AG09319 (cell line): ENCODE measurements around the gene ASPSCR1.

Source experiments
- DNase-seq: peaks from one replicate; pipeline ENCODE4 v3.0.0-alpha.2; 2010; ENCODE audit warnings: low read depth; ENCODE audit errors: extremely low read depth
- TF ChIP-seq, protein P1 (sequence below): IDR thresholded peaks from 2 replicates; pipeline ENCODE4 v1.5.1; 2011; ENCODE audit warnings: low read depth, mild to moderate bottlenecking, inconsistent platforms, low read length, moderate library complexity

The ASPSCR1 gene

DNA sequence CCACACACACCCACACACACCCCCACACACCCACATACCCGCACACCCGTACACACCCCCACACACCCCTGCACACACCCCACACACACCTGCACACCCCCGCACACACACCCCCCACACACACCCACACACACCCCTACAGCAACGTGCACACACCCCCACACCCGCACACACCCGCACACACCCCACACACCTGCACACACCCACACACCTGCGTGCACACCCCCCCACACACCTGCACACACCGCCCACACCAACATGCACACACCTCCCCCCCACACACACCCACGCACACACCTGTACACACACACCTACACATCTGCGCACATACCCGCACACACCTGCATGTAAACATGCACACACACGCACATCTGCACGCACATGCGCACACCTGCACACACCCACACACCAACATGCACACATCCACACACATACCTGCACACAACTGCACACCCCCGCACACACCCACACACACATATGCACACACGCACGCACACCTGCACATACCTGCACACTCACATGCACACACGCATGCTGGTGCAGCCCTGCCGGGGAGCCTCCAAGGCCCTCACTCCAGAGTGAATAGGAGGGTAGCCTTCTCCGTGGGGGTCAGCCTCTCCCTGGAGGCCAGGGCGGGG lies 7.5 kb downstream of the ASPSCR1 start:
- TF ChIP-seq, protein P1, sequence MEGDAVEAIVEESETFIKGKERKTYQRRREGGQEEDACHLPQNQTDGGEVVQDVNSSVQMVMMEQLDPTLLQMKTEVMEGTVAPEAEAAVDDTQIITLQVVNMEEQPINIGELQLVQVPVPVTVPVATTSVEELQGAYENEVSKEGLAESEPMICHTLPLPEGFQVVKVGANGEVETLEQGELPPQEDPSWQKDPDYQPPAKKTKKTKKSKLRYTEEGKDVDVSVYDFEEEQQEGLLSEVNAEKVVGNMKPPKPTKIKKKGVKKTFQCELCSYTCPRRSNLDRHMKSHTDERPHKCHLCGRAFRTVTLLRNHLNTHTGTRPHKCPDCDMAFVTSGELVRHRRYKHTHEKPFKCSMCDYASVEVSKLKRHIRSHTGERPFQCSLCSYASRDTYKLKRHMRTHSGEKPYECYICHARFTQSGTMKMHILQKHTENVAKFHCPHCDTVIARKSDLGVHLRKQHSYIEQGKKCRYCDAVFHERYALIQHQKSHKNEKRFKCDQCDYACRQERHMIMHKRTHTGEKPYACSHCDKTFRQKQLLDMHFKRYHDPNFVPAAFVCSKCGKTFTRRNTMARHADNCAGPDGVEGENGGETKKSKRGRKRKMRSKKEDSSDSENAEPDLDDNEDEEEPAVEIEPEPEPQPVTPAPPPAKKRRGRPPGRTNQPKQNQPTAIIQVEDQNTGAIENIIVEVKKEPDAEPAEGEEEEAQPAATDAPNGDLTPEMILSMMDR: no peak
- no peak for DNase-seq

DNA sequence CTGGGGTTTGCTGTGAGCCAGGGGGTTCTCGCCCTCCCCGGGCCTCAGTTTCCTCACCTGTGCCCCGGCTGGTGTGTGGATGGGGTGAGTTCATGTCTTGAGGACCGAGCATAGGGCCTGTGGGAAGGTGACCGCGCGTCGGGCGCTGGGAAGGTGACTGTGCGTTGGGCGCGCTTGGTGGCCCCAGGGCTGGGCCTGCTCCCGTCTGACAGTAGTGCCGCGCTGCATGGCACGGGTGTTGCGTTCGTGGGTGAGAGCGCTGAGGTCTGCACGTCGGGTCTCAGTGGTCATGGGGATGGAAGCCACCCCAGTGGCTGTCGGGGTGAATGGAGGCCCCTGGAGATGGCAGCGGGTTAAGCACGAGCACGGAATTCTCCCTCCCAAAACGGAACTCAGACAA lies 9.2 kb downstream of the ASPSCR1 start:
- no peak for DNase-seq
- TF ChIP-seq, protein P1: no peak

DNA sequence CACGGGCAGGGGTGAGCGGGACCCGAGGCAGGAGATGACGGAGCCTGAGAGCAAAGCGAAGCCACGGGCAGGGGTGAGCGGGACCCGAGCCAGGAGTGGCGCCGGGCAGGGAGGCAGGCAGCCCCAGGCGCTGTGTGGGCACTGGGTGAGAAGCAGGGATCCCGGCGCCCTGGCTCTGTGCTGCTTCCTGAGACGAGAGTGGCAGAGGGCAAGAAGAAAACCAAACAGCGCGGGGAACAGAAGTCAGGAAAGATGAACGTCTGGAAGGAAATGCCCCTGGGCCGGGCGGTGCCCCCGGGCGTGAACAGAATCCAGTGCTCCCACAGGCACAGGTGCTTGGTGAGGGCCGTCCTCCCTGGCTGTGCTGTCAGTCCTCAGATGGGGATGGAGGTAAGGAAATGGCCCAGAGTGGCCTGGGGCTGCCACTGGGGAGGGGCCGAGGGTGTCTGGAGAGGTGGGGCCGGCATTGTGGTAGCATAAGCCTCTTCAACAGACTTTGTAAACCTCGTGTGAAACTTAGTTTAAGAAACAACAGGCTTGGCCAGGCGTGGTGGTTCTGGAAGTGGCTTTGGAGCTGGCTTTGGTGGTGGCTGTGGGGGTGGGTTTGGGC lies 9.8 kb downstream of the ASPSCR1 start:
- TF ChIP-seq, protein P1: no peak

DNA sequence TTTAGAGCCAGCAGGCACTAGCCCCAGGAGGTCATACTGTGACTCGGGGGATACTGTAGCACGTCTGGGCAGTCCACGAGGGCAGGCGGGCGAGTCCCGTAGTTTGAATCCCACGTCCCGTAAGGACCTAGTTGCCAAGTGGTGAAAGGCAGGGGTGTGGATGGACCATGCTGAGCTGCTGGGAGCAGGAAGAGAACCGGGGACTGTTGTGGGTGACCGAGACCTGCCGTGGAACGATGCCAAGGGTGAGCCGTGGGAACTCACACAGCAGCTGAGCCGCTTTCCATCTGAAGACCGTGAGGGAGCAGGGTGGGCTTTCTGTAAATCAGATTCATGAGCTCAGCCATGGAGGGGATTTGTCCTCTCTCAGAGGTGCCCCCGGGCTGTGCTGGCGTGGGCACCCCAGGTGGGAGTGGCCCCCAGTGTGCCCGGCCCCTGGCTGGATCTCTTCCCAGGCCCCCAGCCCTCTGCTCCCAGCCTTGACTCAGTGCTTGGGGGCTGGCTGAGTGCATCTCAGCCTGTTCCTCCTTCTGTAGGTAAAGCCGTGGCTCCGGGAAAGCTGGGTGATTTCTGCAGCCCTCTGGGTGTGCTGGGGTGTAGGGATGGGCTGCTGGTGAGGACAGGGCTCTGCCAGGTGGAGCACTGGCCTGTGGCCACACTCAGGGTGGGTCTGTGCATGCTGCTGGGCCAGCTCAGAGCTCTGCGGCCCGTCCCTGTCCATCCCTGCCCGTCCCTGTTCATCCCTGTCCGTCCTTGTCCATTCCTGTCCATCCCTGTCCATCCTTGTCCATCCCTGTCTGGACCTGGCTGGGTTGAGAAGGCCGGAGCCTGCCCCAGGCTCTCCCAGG lies 13.6 kb downstream of the ASPSCR1 start:
- DNase-seq: no peak
- TF ChIP-seq, protein P1: no peak

More for the DNA sequence above, 9.8 kb downstream of the ASPSCR1 start:
- DNase-seq: no peak

DNA sequence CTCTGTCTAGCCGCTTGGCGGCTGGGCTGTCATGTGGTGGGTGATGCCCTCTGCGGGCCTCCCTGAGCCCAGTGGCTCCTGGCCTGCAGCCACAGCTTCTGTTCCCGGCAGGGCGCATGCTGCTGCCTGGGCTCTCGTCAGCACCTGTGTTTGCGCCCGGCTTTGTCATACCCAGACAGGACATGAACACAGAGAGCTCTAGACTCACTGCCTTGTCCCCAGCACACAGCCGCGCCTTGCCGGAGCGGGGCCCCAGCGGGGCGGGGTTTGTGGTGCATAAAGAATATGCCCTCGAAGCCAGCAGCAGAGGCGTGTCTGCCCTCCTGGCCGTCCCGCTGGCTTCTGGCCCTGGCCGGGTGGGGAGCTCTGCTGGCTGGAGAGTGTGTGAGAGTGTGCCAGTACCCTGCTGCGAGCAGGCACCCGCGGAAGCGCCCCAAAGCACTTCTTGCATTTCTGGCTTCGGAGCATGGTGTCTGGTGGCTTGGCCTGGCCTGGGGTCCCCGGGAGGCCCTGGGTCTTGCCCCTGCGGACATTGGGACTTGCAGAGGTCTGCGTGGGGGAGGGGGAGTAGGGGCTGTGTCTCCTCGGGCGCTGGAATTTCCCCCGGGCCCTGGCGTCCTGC lies 14.4 kb downstream of the ASPSCR1 start:
- TF ChIP-seq, protein P1: no peak
- DNase-seq: no peak

DNA sequence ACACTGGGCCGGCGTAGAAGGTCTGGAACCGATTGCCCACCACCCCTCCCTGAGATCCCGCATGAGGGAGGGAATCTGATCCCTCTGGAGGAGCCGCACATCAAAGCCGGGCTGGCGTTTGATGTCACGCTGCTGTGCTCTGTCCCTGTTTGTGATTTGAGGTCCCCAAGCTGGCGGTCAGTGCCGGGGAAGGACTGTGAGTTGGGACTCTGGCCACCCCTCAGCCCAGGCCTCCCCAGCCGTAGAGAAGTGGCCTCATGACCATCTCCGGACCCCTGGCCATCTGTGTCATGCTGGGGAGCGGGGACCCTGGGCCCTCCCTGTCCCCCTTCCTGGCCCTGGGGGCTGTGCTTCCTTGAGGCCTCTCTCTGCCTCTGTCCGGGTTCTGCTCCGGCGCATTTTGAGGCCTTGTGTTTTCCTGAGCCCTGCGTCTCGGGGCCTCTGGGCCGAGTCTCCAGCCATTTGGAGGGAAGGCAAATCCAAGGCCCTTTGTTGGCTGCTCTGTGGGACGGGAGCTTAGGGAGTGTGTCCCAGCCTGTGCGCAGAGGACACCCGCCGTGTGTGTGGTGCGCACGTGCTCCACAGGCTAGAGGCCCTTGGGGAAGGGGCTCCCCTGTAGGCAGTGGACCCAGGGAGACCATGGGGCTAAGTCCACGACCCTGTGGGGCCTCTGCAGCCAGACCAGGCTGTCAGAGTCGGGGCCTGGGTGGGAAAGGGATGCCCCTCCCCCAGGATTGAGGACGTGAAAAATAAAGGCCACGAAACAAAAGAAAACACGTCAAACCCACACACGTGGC lies 15.1 kb downstream of the ASPSCR1 start:
- TF ChIP-seq, protein P1: no peak
- DNase-seq: no peak
